GM13976 (cell line): ENCODE data around the gene FOXO4.
A peak's percentile ranks its signal among the peaks of the same experiment; 100 is the strongest.

Source experiments
- DNase-seq: peaks from one replicate; pipeline ENCODE4 v3.0.0; 2012; ENCODE audit warnings: low spot score
- in situ Hi-C: fragments of 300-500 bp; cut with MboI; formaldehyde crosslinking; loops from one replicate; pipeline ENCODE4 v1.12.0; 2022; ENCODE audit warnings: low sequenced_read_pairs, mixed read lengths, inconsistent platforms; ENCODE audit not compliant: unreplicated experiment
- TF ChIP-seq, protein P1 (sequence below): IDR thresholded peaks from 2 replicates; pipeline ENCODE4 v1.5.1; 2012; ENCODE audit warnings: borderline replicate concordance, mild to moderate bottlenecking; ENCODE audit not compliant: insufficient read depth; ENCODE audit errors: extremely low read depth, missing control alignments, control extremely low read depth

Gene FOXO4

DNA sequence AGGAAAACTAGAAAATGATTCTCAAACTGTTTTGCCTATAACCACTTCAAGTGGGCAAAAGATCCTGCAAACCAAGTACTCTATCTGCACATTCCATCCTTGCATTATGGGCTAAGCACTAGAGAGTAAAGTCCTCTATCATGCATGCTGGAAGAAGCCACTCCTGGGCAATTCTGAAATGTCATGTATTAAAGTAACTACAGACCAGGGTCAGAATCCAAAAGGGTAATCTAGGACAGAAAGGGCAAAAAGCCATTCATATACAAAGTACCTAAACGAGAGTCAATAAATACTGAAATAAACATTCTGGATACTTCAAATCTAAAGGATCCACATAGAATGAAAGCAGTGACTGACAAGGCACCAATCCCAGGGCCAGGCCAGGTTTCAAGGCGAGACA lies 28.6 kb upstream of the FOXO4 start:
- no peak for DNase-seq
- TF ChIP-seq, protein P1, sequence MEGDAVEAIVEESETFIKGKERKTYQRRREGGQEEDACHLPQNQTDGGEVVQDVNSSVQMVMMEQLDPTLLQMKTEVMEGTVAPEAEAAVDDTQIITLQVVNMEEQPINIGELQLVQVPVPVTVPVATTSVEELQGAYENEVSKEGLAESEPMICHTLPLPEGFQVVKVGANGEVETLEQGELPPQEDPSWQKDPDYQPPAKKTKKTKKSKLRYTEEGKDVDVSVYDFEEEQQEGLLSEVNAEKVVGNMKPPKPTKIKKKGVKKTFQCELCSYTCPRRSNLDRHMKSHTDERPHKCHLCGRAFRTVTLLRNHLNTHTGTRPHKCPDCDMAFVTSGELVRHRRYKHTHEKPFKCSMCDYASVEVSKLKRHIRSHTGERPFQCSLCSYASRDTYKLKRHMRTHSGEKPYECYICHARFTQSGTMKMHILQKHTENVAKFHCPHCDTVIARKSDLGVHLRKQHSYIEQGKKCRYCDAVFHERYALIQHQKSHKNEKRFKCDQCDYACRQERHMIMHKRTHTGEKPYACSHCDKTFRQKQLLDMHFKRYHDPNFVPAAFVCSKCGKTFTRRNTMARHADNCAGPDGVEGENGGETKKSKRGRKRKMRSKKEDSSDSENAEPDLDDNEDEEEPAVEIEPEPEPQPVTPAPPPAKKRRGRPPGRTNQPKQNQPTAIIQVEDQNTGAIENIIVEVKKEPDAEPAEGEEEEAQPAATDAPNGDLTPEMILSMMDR = no peak
- in situ Hi-C loops = no loop called here

DNA sequence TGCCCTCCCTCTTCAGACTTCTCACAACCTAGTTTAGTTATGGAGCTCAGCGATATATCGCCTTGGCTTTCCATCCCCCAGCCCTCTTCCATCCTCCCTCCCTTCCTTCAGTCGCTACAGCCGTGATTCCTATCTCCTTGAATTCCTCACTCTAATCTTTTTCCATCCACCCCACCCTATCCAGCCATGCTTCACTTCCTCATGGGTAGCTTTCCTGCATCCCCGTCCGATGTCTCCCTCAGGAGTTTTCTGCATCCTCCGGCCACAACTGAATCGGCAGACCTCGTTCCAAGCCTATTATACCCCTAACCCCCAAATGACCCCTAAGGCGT lies 28.0 kb upstream of the FOXO4 start:
- in situ Hi-C loops = no loop called here
- DNase-seq = no peak
- TF ChIP-seq, protein P1 = no peak

DNA sequence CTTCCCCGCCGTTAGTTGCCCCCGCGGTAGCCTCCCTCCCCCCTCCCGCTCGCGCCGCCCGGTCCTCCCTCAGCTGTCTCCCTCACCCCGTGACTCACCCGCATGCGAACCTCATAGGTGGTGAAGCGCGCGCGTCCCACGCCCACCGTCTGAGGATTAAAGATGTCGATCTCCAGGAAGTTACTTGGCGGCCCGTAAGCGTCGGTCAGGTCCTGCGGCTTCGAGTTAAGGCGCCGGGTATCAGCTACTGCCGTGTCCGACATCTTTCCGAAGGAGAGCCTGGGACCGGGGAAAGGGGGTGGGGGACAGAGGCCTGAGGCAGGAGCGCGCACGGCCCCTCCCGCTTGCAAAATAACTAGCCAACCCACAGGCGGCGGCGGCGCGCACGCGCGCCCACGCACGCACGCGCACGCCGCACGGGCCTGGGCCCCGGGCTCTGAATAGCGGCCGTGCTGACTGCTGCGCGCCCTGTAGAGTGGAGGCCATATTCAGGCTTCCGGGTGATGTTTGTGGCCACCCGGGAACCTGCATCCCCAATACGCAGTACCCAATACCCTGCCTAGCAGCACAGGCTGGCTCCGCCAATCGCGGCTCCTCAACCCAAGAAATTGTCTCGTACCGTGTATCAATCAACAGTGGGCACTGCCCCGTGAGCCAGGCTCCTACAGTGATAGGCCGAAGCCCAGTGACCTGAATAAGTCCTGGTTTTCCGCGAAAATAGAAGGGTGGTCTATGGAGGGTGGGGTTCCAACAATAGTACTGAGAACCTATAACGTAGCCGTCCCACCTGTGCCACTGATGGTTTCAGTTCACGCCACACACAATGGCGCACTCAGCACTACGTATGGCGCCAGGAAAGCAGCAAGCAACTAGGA lies 27.4 kb upstream of the FOXO4 start, which contains the start of gene SNX12:
SNX12 (minus strand) TSS at position 291 of the 875 bp plus-strand sequence; CDS start at position 263, 28 bp downstream.
- in situ Hi-C loops = no loop called here
- TF ChIP-seq, protein P1 = peak; percentile 77
- peak; percentile 86 for DNase-seq

GRCh38 chrX:71070531-71070930 lies 25.1 kb upstream of the FOXO4 start:
- TF ChIP-seq, protein P1 = no peak
- in situ Hi-C loops = no loop called here
- no peak for DNase-seq

- in situ Hi-C loops = no loop called here
Measured at GRCh38 chrX:71081330-71082123, 14.1 kb upstream of the FOXO4 start.

DNA sequence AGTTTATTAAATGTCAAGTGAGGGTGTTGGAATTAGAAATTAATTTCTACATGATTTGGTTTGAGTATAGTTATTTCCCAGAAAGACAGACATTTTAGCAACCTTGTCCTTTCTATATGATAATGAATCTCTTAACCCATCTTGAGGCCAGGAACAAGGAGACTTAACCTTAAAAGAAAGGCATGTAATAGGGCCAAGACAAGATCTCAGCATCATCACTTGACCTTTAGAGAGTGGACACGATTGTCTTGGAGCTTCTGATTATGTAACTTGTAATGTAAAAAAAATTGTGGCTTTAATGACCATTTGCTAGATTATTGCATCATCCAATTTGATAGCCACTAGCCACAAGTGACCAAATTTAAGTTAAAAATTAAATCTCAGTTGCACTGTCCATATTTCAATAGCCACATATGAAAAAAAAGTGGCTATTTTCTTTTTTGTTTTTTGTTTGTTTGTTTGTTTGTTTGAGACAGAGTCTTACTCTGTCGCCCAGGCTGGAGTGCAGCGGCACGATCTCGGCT lies 13.5 kb upstream of the FOXO4 start:
- no peak for DNase-seq
- TF ChIP-seq, protein P1 = no peak
- in situ Hi-C loops = no loop called here

More at GRCh38 chrX:71081330-71082123, 14.1 kb upstream of the FOXO4 start:
- TF ChIP-seq, protein P1 = no peak
- peak; percentile 7 for DNase-seq
